PC-9 (cell line): Measurements from ENCODE around the gene KTN1.

Experiments
- CTCF ChIP-seq: fragments of 200-600 bp; sonication (generic); conservative IDR thresholded peaks from 2 replicates; pipeline ENCODE4 v1.6.1; 2017; ENCODE audit warnings: mixed run types, antibody characterized with exemption, mild to moderate bottlenecking, moderate library complexity
- EZH2 ChIP-seq: fragments of 200-600 bp; sonication (generic); IDR thresholded peaks from 2 replicates; pipeline ENCODE4 v1.8.0; 2017; ENCODE audit warnings: antibody characterized with exemption, low read depth

GRCh38 chr14:55715889-55716288, 135.9 kb downstream of the KTN1 start:
- no peak for TF ChIP-seq CTCF
- no peak for TF ChIP-seq EZH2
